OCI-LY3 (cell line): Measurements from ENCODE around the gene TET2.

ENCODE experiments used
- EZH2phosphoT487 ChIP-seq: fragments of 200-600 bp; shearing (Covaris generic); IDR thresholded peaks from 2 replicates; pipeline ENCODE4 v1.6.1; 2018; ENCODE audit warnings: antibody characterized with exemption, mixed run types, low read depth
- TF ChIP-seq, protein P1 (sequence below): fragments of 200-600, 300-600 bp; sonication (generic); IDR thresholded peaks from 2 replicates; pipeline ENCODE4 v1.5.1; 2014; ENCODE audit warnings: antibody characterized with exemption, low read length, low read depth

DNA sequence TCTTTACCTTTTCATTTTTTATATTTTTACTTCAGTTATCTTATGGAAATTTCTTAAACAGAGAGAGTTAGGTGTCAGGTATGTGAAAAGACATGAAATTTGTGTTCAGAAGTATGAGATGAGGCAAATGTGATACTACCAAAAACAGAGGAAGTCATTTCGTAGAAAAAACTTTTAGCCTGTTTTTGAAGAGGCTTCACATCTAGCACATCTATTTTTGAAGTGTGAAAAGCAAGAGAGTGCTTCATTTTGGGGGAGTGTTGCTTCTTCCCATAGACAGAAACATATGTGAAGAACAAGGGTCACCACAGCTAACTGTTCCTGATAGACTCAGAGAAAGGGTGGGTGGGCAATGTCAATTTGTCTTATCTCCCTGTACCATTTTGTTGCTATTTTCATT lies 125.3 kb downstream of the TET2 start:
- TF ChIP-seq, protein P1, sequence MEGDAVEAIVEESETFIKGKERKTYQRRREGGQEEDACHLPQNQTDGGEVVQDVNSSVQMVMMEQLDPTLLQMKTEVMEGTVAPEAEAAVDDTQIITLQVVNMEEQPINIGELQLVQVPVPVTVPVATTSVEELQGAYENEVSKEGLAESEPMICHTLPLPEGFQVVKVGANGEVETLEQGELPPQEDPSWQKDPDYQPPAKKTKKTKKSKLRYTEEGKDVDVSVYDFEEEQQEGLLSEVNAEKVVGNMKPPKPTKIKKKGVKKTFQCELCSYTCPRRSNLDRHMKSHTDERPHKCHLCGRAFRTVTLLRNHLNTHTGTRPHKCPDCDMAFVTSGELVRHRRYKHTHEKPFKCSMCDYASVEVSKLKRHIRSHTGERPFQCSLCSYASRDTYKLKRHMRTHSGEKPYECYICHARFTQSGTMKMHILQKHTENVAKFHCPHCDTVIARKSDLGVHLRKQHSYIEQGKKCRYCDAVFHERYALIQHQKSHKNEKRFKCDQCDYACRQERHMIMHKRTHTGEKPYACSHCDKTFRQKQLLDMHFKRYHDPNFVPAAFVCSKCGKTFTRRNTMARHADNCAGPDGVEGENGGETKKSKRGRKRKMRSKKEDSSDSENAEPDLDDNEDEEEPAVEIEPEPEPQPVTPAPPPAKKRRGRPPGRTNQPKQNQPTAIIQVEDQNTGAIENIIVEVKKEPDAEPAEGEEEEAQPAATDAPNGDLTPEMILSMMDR: no peak
- no peak for TF ChIP-seq EZH2phosphoT487
